K562 (cell line): ENCODE measurements around the gene RNF151. TPM values are rescaled to one million over a fixed set of nuclear protein-coding genes. Genes with fewer than 3 reads are reported as not detected.
A peak's percentile ranks its signal among the peaks of the same experiment; 100 is the strongest.

Source experiments
- ATAC-seq: fragments of 200-7000 bp; cut with Tn5 transposase; 3 replicates; pipeline ENCODE4 v1.9.1; 2020; ENCODE audit warnings: moderate library complexity
- BruUV-seq: library from RNA; stranded (reverse); fragments of 400-500 nt; replicated peaks from 2 replicates; lab custom pipeline; 2021; lab: Mats Ljungman, UMichigan
- CTCF ChIA-PET: fragments of 300-600 bp; formaldehyde crosslinking; extraction: SDS; loops from one replicate; lab custom pipeline; 2021; ENCODE audit warnings: low intra/inter-chr PET ratio; lab: Yijun Ruan, JAX
- POLR2A ChIA-PET: fragments of 300-600, 350-650 bp; sonication (Branson Sonifier 250); formaldehyde crosslinking; extraction: SDS; loops from one replicate; lab custom pipeline; 2021; ENCODE audit warnings: antibody characterized with exemption, inconsistent platforms; lab: Yijun Ruan, JAX
- DNase-seq, 4 experiments: peaks; one replicate each; pipeline versions ENCODE4 v3.0.0 to v3.0.0-alpha.2; 2011 to 2018; ENCODE audit warnings: low spot score in 3 of 4, mixed read lengths in 3 of 4; ENCODE audit errors: extremely low read depth in 1 of 4
- FAIRE-seq: peaks from 2 replicates; lab custom pipeline; 2011; peaks lifted over from hg19 to GRCh38; lab: Jason Lieb, UNC
- H2AFZ ChIP-seq: 2 replicates; pipeline ENCODE4 v1.6.0; 2011; ENCODE audit warnings: low read depth, low read length, control low read depth, inconsistent platforms
- H3K27ac ChIP-seq: fragments of 200-600 bp; 3 replicates; pipeline ENCODE4 v1.8.0; 2011; ENCODE audit warnings: low read depth, mild to moderate bottlenecking, control low read depth, inconsistent platforms, low read length, moderate library complexity, mixed read lengths; ENCODE audit errors: extremely low read depth
- H3K27me3 ChIP-seq, 2 experiments: fragments of 300-600 bp in 1 of 2; 2 replicates in 1 of 2; 3 replicates in 1 of 2; pipeline versions ENCODE4 v1.6.0 to v1.8.0; 2011; ENCODE audit warnings: inconsistent platforms in 2 of 2, low read length in 2 of 2, mild to moderate bottlenecking in 1 of 2, mixed read lengths in 1 of 2, moderate library complexity in 1 of 2; ENCODE audit not compliant: control insufficient read depth in 2 of 2, insufficient read depth in 2 of 2
- H3K36me3 ChIP-seq: fragments of 300-600 bp; 3 replicates; pipeline ENCODE4 v1.8.0; 2011; ENCODE audit warnings: mild to moderate bottlenecking, low read length, inconsistent platforms; ENCODE audit not compliant: control insufficient read depth, insufficient read depth
- H3K4me1 ChIP-seq, 2 experiments: fragments of 200-600 bp in 1 of 2; replicated peaks in 1 of 2; 2 replicates in 1 of 2; 3 replicates in 1 of 2; pipeline versions ENCODE4 v1.5.1 to v1.8.0; 2011; ENCODE audit warnings: inconsistent platforms in 2 of 2, low read length in 2 of 2, mild to moderate bottlenecking in 1 of 2, mixed read lengths in 1 of 2, moderate library complexity in 1 of 2; ENCODE audit not compliant: control insufficient read depth in 2 of 2, insufficient read depth in 2 of 2
- H3K4me2 ChIP-seq: 2 replicates; pipeline ENCODE4 v1.6.1; 2011; ENCODE audit warnings: low read length, control low read depth, inconsistent platforms, mixed read lengths; ENCODE audit not compliant: insufficient read depth
- H3K4me3 ChIP-seq: fragments of 200-600 bp; sonication (generic), shearing (Covaris generic); 2 replicates; pipeline ENCODE4 v1.5.1; 2016; ENCODE audit warnings: control low read depth, inconsistent platforms
- H3K79me2 ChIP-seq: fragments of 200-600 bp; 3 replicates; pipeline ENCODE4 v1.8.0; 2011; ENCODE audit warnings: low read length, inconsistent platforms; ENCODE audit not compliant: control insufficient read depth, insufficient read depth
- H3K9ac ChIP-seq, 2 experiments: 2 replicates each; pipeline versions ENCODE4 v1.6.0 to v1.6.1; 2011; ENCODE audit warnings: low read depth in 2 of 2, low read length in 2 of 2, control low read depth in 1 of 2, inconsistent platforms in 1 of 2, mild to moderate bottlenecking in 1 of 2, mixed read lengths in 1 of 2; ENCODE audit not compliant: insufficient read depth in 1 of 2
- H3K9me1 ChIP-seq: one replicate; pipeline ENCODE4 v1.6.0; 2011; ENCODE audit warnings: inconsistent platforms, mild to moderate bottlenecking, low read length, moderate library complexity; ENCODE audit not compliant: control insufficient read depth, insufficient read depth
- H3K9me3 ChIP-seq: replicated peaks from 2 replicates; pipeline ENCODE4 v1.5.1; 2011; ENCODE audit warnings: low read depth, low read length, inconsistent platforms; ENCODE audit not compliant: control insufficient read depth, insufficient read depth
- H4K20me1 ChIP-seq: replicated peaks from 2 replicates; pipeline ENCODE4 v1.6.1; 2011; ENCODE audit warnings: low read length, inconsistent platforms, mixed read lengths; ENCODE audit not compliant: control insufficient read depth, insufficient read depth
- EP300 ChIP-seq: IDR thresholded peaks from 2 replicates; pipeline ENCODE4 v1.6.1; 2012; ENCODE audit warnings: low read length, improper control_type of control experiment
- HDAC1 ChIP-seq, 2 experiments: fragments of 450-650 bp; IDR thresholded peaks; 2 replicates each; pipeline ENCODE4 v1.6.1; 2016 to 2017; ENCODE audit warnings: inconsistent platforms in 1 of 2, mild to moderate bottlenecking in 1 of 2, moderate library complexity in 1 of 2
- JUND ChIP-seq, 2 experiments: IDR thresholded peaks; 2 replicates in 1 of 2; 3 replicates in 1 of 2; pipeline ENCODE4 v1.6.1; 2011; ENCODE audit warnings: borderline replicate concordance in 2 of 2, low read depth in 2 of 2, low read length in 2 of 2, improper control_type of control experiment in 1 of 2, missing biosample characterization in 1 of 2, missing genetic modification characterization in 1 of 2, missing genetic modification reagents in 1 of 2
- LEF1 ChIP-seq: fragments of 450-650 bp; IDR thresholded peaks from 2 replicates; pipeline ENCODE4 v1.6.1; 2016; ENCODE audit warnings: mild to moderate bottlenecking
- NFIC ChIP-seq: fragments of 450-650 bp; IDR thresholded peaks from 2 replicates; pipeline ENCODE4 v1.6.1; 2017; ENCODE audit warnings: mild to moderate bottlenecking, inconsistent platforms
- RBFOX2 ChIP-seq: fragments of 200-400 bp; formaldehyde crosslinking; IDR thresholded peaks from 2 replicates; pipeline ENCODE4 v1.6.1; 2017; ENCODE audit warnings: low read depth, mild to moderate bottlenecking, low read length, moderate library complexity
- ZFP1 ChIP-seq: fragments of 450-650 bp; formaldehyde crosslinking; IDR thresholded peaks from 2 replicates; pipeline ENCODE4 v1.4.0; 2020; ENCODE audit warnings: mild to moderate bottlenecking, mixed read lengths
- WGBS: fragments of 100-300 bp; shearing (Covaris generic); methylation state at CpG from one replicate; pipeline ENCODE4 v1.1.6; 2016; ENCODE audit warnings: low coverage, mixed read lengths; ENCODE audit not compliant: insufficient coverage; ENCODE audit errors: missing lambda C conversion rate; 5-methylcytosine and 5-hydroxymethylcytosine counted together
- in situ Hi-C: fragments of 300-500 bp; cut with MboI; formaldehyde crosslinking; loops from 4 replicates; pipeline ENCODE4 v1.15.0; 2018; ENCODE audit warnings: inconsistent platforms, mixed read lengths
- intact Hi-C: fragments of 100-400 bp; cut with micrococcal nuclease; formaldehyde crosslinking; loops from 2 replicates; pipeline ENCODE4 v1.14.2; 2022
- polyA plus RNA-seq, 8 experiments: library from polyadenylated mRNA; depleted of rRNA in 4 of 8; stranded (reverse) in 5 of 8; unstranded in 3 of 8; fragments of >200 nt; fragmentation: Nextera tagmentation in 2 of 8; fragmentation: Illumina TruSeq in 1 of 8; extraction: Ambion mirVana in 2 of 8; extraction: Trizol in 1 of 8; gene quantifications; 2 replicates each; pipeline versions ENCODE4 v1.2.1 to v1.2.3, GENCODE V29; 2011 to 2014; ENCODE audit warnings: inconsistent platforms in 1 of 8, missing spikeins in 1 of 8
- total RNA-seq, 7 experiments: library from RNA; depleted of rRNA in 6 of 7; stranded (reverse); fragments of >200 nt in 6 of 7; fragmentation: Illumina TruSeq in 2 of 7; extraction: Trizol in 2 of 7; gene quantifications; 2 replicates each; pipeline versions ENCODE4 v1.2.1 to v1.2.3, GENCODE V29; 2011 to 2021; ENCODE audit warnings: low replicate concordance in 1 of 7
- TF ChIP-seq, protein P1 (sequence below): fragments of 250-450 bp; sonication (Bioruptor Pico); IDR thresholded peaks from 2 replicates; pipeline ENCODE4 v1.5.0; 2021
- TF ChIP-seq, protein P2 (sequence below): sonication (generic); formaldehyde crosslinking; IDR thresholded peaks from 2 replicates; pipeline ENCODE4 v1.8.1; 2023; ENCODE audit warnings: mild to moderate bottlenecking, missing genetic modification reagents
- TF ChIP-seq, protein P3 (sequence below): fragments of 450-650 bp; IDR thresholded peaks from 2 replicates; pipeline ENCODE4 v1.6.1; 2017; ENCODE audit warnings: mild to moderate bottlenecking, moderate library complexity
- TF ChIP-seq, protein P4 (sequence below): IDR thresholded peaks from 3 replicates; pipeline ENCODE4 v1.6.1; 2011; ENCODE audit warnings: borderline replicate concordance, mild to moderate bottlenecking; ENCODE audit not compliant: insufficient read length, insufficient read depth
- TF ChIP-seq, protein P5 (sequence below): fragments of 250-450 bp; sonication (Bioruptor Pico); IDR thresholded peaks from 2 replicates; pipeline ENCODE4 v1.5.1; 2021; ENCODE audit warnings: mild to moderate bottlenecking

Gene RNF151
- total and polyA plus RNA-seq, 9 of the 15 experiments (the other 6 are each of a cell fraction or from before 2014, with no cell fraction given) = not detected

DNA sequence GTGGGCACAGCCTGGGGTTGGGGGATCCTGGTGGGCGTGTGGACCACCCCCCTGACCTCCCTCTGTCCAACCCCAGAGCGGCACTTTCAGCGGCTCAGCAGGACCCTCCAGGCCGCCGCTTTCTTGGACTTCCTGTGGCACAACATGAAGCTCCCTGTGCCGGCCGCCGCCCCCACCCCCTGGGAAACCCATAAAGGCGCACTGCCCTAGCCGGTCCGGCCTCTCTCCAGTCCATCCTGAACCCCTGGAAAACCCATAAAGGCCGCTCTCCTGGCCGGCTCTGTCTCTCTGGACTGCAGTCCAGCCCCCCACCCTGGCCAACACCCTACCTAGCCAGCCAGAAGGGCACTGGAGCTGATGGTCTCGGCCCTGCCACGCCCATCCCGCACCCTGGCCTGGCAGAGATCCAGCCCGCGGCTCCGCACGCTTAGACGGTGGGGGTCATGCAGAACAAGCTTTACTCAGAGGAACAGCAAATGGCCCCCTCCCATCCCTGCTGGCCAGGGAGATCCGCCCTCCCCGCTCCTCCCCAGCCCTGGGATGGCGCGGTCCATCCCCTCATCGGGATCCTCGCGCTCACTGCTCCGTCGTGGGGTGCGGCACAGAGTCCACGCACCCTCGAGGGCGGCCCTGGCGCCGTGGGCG, 11.9 kb downstream of the RNF151 start:
- ATAC-seq (no peak), FAIRE-seq (no peak), DNase-seq (peak in 1 of 4 experiments; percentile 33)
- Histone ChIP-seq H3K36me3 (peaks cover 59% of the 10 kb centered on the region; the same call in 2 of the 3 replicates), H3K4me1 (peaks cover 0 to 84% of the 10 kb centered on the region in 2 experiments; a peak in 2 of 5 replicates), H4K20me1 (no peaks in the 10 kb centered on the region), H3K9ac (no peak overlapping the region), H3K9me3 (no peaks in the 10 kb centered on the region), H3K9me1 (no peaks in the 10 kb centered on the region), H2AFZ (no peak overlapping the region), H3K79me2 (peaks cover 9% of the 10 kb centered on the region; the same call in 2 of the 3 replicates), H3K4me3 (no peak overlapping the region), H3K4me2 (no peak overlapping the region), H3K27me3 (no peaks in the 10 kb centered on the region), H3K27ac (no peak overlapping the region)
- CTCF ChIA-PET = no interaction called here
- intact Hi-C loops = no loop called here
- no TSS peak for BruUV-seq
- 96% methylated on average over 17 of the region's 37 CpGs for WGBS
- in situ Hi-C loops = no loop called here
- POLR2A ChIA-PET = interaction anchor here (0.6 to 2.7 kb wide), 4 partner anchors 10 to 35 kb away, joined by 3 to 30 read pairs (median 4); partner anchors contain the start of gene RPS2
- TF ChIP-seq, protein P1, sequence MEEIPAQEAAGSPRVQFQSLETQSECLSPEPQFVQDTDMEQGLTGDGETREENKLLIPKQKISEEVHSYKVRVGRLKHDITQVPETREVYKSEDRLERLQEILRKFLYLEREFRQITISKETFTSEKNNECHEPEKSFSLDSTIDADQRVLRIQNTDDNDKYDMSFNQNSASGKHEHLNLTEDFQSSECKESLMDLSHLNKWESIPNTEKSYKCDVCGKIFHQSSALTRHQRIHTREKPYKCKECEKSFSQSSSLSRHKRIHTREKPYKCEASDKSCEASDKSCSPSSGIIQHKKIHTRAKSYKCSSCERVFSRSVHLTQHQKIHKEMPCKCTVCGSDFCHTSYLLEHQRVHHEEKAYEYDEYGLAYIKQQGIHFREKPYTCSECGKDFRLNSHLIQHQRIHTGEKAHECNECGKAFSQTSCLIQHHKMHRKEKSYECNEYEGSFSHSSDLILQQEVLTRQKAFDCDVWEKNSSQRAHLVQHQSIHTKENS (CRISPR knock-in tag) = no peak
- TF ChIP-seq ZFP1 (CRISPR knock-in tag) (no peak), JUND (IDR thresholded peaks at IDR 0.05; ENCODE audit: borderline replicate concordance, low read depth, low read length) (no peak), JUND (tag; IDR thresholded peaks at IDR 0.05; ENCODE audit: borderline replicate concordance, low read depth, low read length) (no peak), HDAC1 (IDR thresholded peaks at IDR 0.05) (no peak), NFIC (peak; percentile 33; the same call in 1 of the 2 replicates), LEF1 (no peak), EP300 (no peak), RBFOX2 (peak; percentile 13; the same call in 1 of the 2 replicates)
- TF ChIP-seq, protein P2, sequence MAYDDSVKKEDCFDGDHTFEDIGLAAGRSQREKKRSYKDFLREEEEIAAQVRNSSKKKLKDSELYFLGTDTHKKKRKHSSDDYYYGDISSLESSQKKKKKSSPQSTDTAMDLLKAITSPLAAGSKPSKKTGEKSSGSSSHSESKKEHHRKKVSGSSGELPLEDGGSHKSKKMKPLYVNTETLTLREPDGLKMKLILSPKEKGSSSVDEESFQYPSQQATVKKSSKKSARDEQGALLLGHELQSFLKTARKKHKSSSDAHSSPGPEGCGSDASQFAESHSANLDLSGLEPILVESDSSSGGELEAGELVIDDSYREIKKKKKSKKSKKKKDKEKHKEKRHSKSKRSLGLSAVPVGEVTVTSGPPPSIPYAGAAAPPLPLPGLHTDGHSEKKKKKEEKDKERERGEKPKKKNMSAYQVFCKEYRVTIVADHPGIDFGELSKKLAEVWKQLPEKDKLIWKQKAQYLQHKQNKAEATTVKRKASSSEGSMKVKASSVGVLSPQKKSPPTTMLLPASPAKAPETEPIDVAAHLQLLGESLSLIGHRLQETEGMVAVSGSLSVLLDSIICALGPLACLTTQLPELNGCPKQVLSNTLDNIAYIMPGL = no peak
- TF ChIP-seq, protein P3, sequence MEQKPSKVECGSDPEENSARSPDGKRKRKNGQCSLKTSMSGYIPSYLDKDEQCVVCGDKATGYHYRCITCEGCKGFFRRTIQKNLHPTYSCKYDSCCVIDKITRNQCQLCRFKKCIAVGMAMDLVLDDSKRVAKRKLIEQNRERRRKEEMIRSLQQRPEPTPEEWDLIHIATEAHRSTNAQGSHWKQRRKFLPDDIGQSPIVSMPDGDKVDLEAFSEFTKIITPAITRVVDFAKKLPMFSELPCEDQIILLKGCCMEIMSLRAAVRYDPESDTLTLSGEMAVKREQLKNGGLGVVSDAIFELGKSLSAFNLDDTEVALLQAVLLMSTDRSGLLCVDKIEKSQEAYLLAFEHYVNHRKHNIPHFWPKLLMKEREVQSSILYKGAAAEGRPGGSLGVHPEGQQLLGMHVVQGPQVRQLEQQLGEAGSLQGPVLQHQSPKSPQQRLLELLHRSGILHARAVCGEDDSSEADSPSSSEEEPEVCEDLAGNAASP = no peak
- TF ChIP-seq, protein P4, sequence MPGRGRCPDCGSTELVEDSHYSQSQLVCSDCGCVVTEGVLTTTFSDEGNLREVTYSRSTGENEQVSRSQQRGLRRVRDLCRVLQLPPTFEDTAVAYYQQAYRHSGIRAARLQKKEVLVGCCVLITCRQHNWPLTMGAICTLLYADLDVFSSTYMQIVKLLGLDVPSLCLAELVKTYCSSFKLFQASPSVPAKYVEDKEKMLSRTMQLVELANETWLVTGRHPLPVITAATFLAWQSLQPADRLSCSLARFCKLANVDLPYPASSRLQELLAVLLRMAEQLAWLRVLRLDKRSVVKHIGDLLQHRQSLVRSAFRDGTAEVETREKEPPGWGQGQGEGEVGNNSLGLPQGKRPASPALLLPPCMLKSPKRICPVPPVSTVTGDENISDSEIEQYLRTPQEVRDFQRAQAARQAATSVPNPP = no peak
- TF ChIP-seq, protein P5, sequence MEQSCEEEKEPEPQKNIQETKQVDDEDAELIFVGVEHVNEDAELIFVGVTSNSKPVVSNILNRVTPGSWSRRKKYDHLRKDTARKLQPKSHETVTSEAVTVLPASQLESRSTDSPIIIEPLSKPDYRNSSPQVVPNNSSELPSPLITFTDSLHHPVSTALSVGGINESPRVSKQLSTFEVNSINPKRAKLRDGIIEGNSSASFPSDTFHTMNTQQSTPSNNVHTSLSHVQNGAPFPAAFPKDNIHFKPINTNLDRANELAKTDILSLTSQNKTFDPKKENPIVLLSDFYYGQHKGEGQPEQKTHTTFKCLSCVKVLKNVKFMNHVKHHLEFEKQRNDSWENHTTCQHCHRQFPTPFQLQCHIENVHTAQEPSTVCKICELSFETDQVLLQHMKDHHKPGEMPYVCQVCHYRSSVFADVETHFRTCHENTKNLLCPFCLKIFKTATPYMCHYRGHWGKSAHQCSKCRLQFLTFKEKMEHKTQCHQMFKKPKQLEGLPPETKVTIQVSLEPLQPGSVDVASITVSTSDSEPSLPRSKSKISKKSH (CRISPR knock-in tag) = no peak
